Neural crest cell (in vitro differentiated cells): Measurements from ENCODE around the gene TTC16. TPM values are rescaled to one million over a fixed set of nuclear protein-coding genes. Genes with fewer than 3 reads are reported as not detected.

ENCODE experiments used
- DNase-seq: peaks from one replicate; pipeline ENCODE4 v3.0.0; 2021; ENCODE audit warnings: low read depth, mixed read lengths, low spot score
- H3K27ac Mint-ChIP-seq: one replicate; pipeline ENCODE4 v1.8.0; 2021; ENCODE audit warnings: mild to moderate bottlenecking, mixed read lengths; ENCODE audit not compliant: unreplicated experiment
- H3K27me3 Mint-ChIP-seq: 2 replicates; pipeline ENCODE4 v1.8.0; 2021; ENCODE audit warnings: low read depth, mild to moderate bottlenecking, mixed read lengths
- H3K36me3 Mint-ChIP-seq: 2 replicates; pipeline ENCODE4 v1.8.0; 2021; ENCODE audit warnings: low read depth, mild to moderate bottlenecking, mixed read lengths
- H3K4me1 Mint-ChIP-seq: 2 replicates; pipeline ENCODE4 v1.8.0; 2021; ENCODE audit warnings: mixed read lengths
- H3K4me3 Mint-ChIP-seq: one replicate; pipeline ENCODE4 v1.8.0; 2021; ENCODE audit warnings: mild to moderate bottlenecking, mixed read lengths
- H3K9me3 Mint-ChIP-seq: 2 replicates; pipeline ENCODE4 v1.8.0; 2021; ENCODE audit warnings: mixed read lengths
- CTCF ChIP-seq: fragments of 200-600 bp; sonication (generic); conservative IDR thresholded peaks from 2 replicates; pipeline ENCODE4 v1.5.0; 2021; ENCODE audit warnings: antibody characterized with exemption, mild to moderate bottlenecking
- total RNA-seq: library from RNA; stranded (reverse); gene quantifications from 2 replicates; pipeline ENCODE4 v1.2.1, GENCODE V29; 2021

Gene TTC16
- total RNA-seq, 1 donor from 2014 or later = not detected

DNA sequence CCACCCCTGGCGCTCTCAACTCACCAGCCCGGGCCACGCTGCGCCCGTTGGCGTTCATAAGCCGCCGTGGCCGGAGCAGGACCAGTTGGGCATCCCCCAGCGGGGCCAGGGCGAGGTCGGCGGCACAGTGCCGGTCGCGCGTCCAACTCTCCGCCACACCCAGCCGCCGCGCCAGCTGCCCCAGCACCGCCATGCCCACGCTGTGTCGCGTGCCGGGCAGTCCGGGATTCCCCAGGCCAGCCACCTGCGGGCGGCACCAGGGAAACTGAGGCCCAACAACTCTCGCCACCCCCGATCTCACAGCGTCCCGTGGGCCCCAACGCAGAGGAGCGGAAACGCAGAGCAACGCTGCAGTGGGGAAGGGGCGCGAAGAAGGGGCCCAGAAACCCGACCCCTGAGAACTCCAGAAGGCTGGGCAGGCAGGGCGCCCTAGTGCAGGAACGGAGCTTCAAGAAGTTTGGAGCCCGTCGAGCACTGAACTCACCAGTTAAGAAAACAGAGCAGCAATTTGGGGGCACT is 869 bp upstream of the TTC16 start:
- H3K9me3 Mint-ChIP-seq = no peaks in the 10 kb centered on the region
- DNase-seq = no peak
- peak overlapping the region; percentile 100 for H3K4me3 Mint-ChIP-seq
- no peak for TF ChIP-seq CTCF
- H3K27ac Mint-ChIP-seq = no peak overlapping the region
- peaks cover 22% of the 10 kb centered on the region for H3K4me1 Mint-ChIP-seq
- peaks cover 2% of the 10 kb centered on the region for H3K27me3 Mint-ChIP-seq
- H3K36me3 Mint-ChIP-seq = no peaks in the 10 kb centered on the region

DNA sequence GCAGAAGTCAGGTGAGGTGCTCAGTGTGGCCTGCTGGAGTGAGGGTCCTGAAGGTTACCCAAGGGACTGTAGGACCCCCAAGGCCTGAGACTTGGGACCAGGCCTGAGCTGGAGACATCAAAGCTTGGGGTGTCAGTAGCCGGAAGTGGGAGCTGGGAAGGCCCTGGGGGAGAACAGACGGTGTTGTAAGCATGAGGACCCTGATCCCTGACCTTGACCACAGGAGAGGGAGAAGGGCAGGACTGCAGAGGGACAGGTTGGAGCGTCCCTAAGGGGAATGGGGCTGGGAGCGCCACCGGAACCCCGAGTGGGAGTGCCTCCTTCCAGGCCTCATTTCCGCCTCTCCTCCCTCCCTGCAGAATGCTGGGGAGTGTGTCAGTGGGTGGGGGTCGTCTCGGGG is 533 bp downstream of the TTC16 start:
- H3K36me3 Mint-ChIP-seq = no peaks in the 10 kb centered on the region
- no peak for TF ChIP-seq CTCF
- H3K4me3 Mint-ChIP-seq = peak overlapping the region; percentile 100
- peak overlapping the region; percentile 98 for H3K27ac Mint-ChIP-seq
- H3K4me1 Mint-ChIP-seq = peaks cover 19% of the 10 kb centered on the region
- no peaks in the 10 kb centered on the region for H3K9me3 Mint-ChIP-seq
- H3K27me3 Mint-ChIP-seq = peaks cover 2% of the 10 kb centered on the region
- DNase-seq = no peak

GRCh38 chr9:127717766-127718165 is 1.9 kb downstream of the TTC16 start:
- Mint-ChIP-seq H3K9me3 (no peaks in the 10 kb centered on the region), H3K27me3 (peaks cover 2% of the 10 kb centered on the region), H3K27ac (no peak overlapping the region), H3K36me3 (no peaks in the 10 kb centered on the region), H3K4me3 (peak overlapping the region; percentile 72), H3K4me1 (peaks cover 19% of the 10 kb centered on the region)
- TF ChIP-seq CTCF = no peak
- DNase-seq = no peak

DNA sequence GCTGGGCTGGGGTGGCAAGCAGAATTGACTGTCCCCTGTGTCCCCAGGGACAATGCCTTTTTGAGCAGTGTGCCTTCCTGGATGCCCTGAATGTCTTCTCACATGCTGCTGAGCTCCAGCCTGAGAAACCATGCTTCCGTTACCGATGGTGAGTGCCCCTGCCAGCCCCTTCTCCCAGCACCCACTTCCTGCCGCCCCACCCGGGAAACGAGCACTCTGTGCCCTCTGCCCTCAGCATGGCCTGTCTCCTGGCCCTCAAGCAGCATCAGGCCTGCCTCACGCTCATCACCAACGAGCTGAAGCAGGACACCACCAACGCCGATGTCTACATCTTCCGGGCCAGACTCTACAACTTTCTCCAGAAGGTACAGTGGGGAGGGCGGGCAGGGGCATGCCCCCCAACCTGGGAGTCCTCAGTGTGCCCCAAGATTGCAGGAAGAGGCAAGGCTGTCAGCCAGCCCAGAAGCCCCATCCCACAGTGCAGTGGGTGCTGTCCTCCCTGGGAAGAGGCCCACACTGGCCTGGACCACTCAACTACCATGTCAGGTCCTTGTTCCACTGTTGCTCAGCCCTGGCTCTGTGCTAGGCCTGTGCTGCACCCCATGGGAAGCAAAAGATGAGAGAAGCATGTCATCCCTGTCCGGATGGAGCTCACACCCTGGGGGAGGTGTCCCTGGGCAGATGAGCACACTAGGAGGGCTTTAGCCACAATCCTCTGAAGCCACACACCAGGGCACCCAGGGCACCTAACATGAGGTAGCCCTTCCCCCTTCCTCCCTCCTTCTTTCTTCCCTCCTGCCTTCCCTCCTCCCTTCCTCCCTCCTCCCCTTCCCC is 4.4 kb downstream of the TTC16 start:
- peaks cover 19% of the 10 kb centered on the region for H3K4me1 Mint-ChIP-seq
- peak overlapping the region; percentile 84 for H3K27ac Mint-ChIP-seq
- no peak for TF ChIP-seq CTCF
- H3K9me3 Mint-ChIP-seq = no peaks in the 10 kb centered on the region
- no peaks in the 10 kb centered on the region for H3K36me3 Mint-ChIP-seq
- peak overlapping the region; percentile 47 for H3K4me3 Mint-ChIP-seq
- peaks cover 2% of the 10 kb centered on the region for H3K27me3 Mint-ChIP-seq
- no peak for DNase-seq

GRCh38 chr9:127720865-127721227 is 5.0 kb downstream of the TTC16 start:
- no peak overlapping the region for H3K4me3 Mint-ChIP-seq
- DNase-seq = no peak
- H3K36me3 Mint-ChIP-seq = no peaks in the 10 kb centered on the region
- H3K9me3 Mint-ChIP-seq = no peaks in the 10 kb centered on the region
- H3K27me3 Mint-ChIP-seq = no peaks in the 10 kb centered on the region
- no peak for TF ChIP-seq CTCF
- H3K4me1 Mint-ChIP-seq = peaks cover 13% of the 10 kb centered on the region
- H3K27ac Mint-ChIP-seq = no peak overlapping the region
